ENCODE results near the gene CACFD1.
A peak's percentile ranks its signal among the peaks of the same experiment; 100 is the strongest.

Gene CACFD1

GRCh38 chr9:133464638-133465037 is 4.9 kb downstream of the CACFD1 start:
- no peak for DNase-seq (ENCODE audit: low read depth)

GRCh38 chr9:133465984-133466383 is 6.2 kb downstream of the CACFD1 start:
- no peak for DNase-seq (ENCODE audit: low read depth)

- no peak for DNase-seq (ENCODE audit: low read depth)
Measured at GRCh38 chr9:133467101-133467500, 7.3 kb downstream of the CACFD1 start.

GRCh38 chr9:133468374-133468773 is 8.6 kb downstream of the CACFD1 start:
- no peak for DNase-seq (ENCODE audit: low read depth)

GRCh38 chr9:133468777-133469421 is 9.1 kb downstream of the CACFD1 start:
- DNase-seq (ENCODE audit: low read depth), result no peak

- DNase-seq (ENCODE audit: low read depth), result no peak
Measured at GRCh38 chr9:133470427-133470924, 10.7 kb downstream of the CACFD1 start.

GRCh38 chr9:133470988-133471387 is 11.2 kb downstream of the CACFD1 start:
- no peak for DNase-seq (ENCODE audit: low read depth)

GRCh38 chr9:133471551-133472276 is 11.9 kb downstream of the CACFD1 start:
- no peak for DNase-seq (ENCODE audit: low read depth)

- no peak for DNase-seq (ENCODE audit: low read depth)
Measured at GRCh38 chr9:133472277-133472645, 12.5 kb downstream of the CACFD1 start.

- DNase-seq (ENCODE audit: low read depth), result no peak
Measured at GRCh38 chr9:133472753-133473378, 13.1 kb downstream of the CACFD1 start.

- DNase-seq (ENCODE audit: low read depth), result no peak
Measured at GRCh38 chr9:133473743-133474142, 14.0 kb downstream of the CACFD1 start.

- DNase-seq (ENCODE audit: low read depth), result no peak
Measured at GRCh38 chr9:133474215-133474614, 14.4 kb downstream of the CACFD1 start.

- no peak for DNase-seq (ENCODE audit: low read depth)
Measured at GRCh38 chr9:133474853-133475252, 15.1 kb downstream of the CACFD1 start.

GRCh38 chr9:133475292-133476012 is 15.7 kb downstream of the CACFD1 start:
- DNase-seq (ENCODE audit: low read depth), result no peak

- no peak for DNase-seq (ENCODE audit: low read depth)
Measured at GRCh38 chr9:133476036-133476931, 16.5 kb downstream of the CACFD1 start.

- DNase-seq (ENCODE audit: low read depth), result no peak
Measured at GRCh38 chr9:133476941-133477340, 17.2 kb downstream of the CACFD1 start.

- DNase-seq (ENCODE audit: low read depth), result no peak
Measured at GRCh38 chr9:133477461-133477860, 17.7 kb downstream of the CACFD1 start.

- no peak for DNase-seq (ENCODE audit: low read depth)
Measured at GRCh38 chr9:133477992-133478850, 18.4 kb downstream of the CACFD1 start.

GRCh38 chr9:133478851-133479711 is 19.3 kb downstream of the CACFD1 start, which contains the start of gene SLC2A6:
TSS of gene SLC2A6 (minus strand) at chr9:133479099. CDS start at chr9:133479059, 40 bp downstream.
- peak; percentile 69 for DNase-seq (ENCODE audit: low read depth)

Measured in stimulated activated CD8-positive, alpha-beta memory T cell treated with anti-CD3 and anti-CD28 coated beads, Interleukin-12 subunit alpha, Interleukin-12 subunit beta, amount 100 ng/mL, for 1 hour (primary cell).